ENCODE measurements around the gene CSF3R.

The CSF3R gene

GRCh38 chr1:36464605-36465393 is 17.9 kb downstream of the CSF3R start:
- TF ChIP-seq POU2F2 (IDR thresholded peaks at IDR 0.05; ENCODE audit: low read depth, low read length), result no peak
- no peak for TF ChIP-seq POLR2AphosphoS5 (IDR thresholded peaks at IDR 0.05; ENCODE audit: low read depth, low read length)
- no peak for TF ChIP-seq SPI1 (IDR thresholded peaks at IDR 0.05; ENCODE audit: low read depth, low read length)
- TF ChIP-seq PAX5 (IDR thresholded peaks at IDR 0.05; ENCODE audit: insufficient read depth, low read length, severe bottlenecking), result no peak
- TF ChIP-seq POLR2A (IDR thresholded peaks at IDR 0.05; ENCODE audit: low read depth, low read length), result no peak
- no peak for TF ChIP-seq TAF1 (IDR thresholded peaks at IDR 0.05; ENCODE audit: low read depth, low read length)
- DNase-seq (ENCODE audit: insufficient read length, low spot score) (no peak), FAIRE-seq (peak; percentile 20)

GRCh38 chr1:36463803-36464604 is 18.7 kb downstream of the CSF3R start, which contains the start of gene MRPS15:
TSS of gene MRPS15 (minus strand) at chr1:36464384. CDS start at chr1:36464275, 109 bp downstream.
- FAIRE-seq (peak; percentile 99), DNase-seq (ENCODE audit: insufficient read length, low spot score) (peak; percentile 87)
- TF ChIP-seq POLR2A (IDR thresholded peaks at IDR 0.05; ENCODE audit: low read depth, low read length) (peak; percentile 87), PAX5 (IDR thresholded peaks at IDR 0.05; ENCODE audit: insufficient read depth, low read length, severe bottlenecking) (peak; percentile 20), POLR2AphosphoS5 (IDR thresholded peaks at IDR 0.05; ENCODE audit: low read depth, low read length) (peak; percentile 96), SPI1 (IDR thresholded peaks at IDR 0.05; ENCODE audit: low read depth, low read length) (no peak), POU2F2 (IDR thresholded peaks at IDR 0.05; ENCODE audit: low read depth, low read length) (peak; percentile 87), TAF1 (IDR thresholded peaks at IDR 0.05; ENCODE audit: low read depth, low read length) (peak; percentile 86)

- TF ChIP-seq POLR2A (IDR thresholded peaks at IDR 0.05; ENCODE audit: low read depth, low read length), result no peak
- no peak for TF ChIP-seq SPI1 (IDR thresholded peaks at IDR 0.05; ENCODE audit: low read depth, low read length)
- no peak for TF ChIP-seq POLR2AphosphoS5 (IDR thresholded peaks at IDR 0.05; ENCODE audit: low read depth, low read length)
- TF ChIP-seq PAX5 (IDR thresholded peaks at IDR 0.05; ENCODE audit: insufficient read depth, low read length, severe bottlenecking), result no peak
- TF ChIP-seq POU2F2 (IDR thresholded peaks at IDR 0.05; ENCODE audit: low read depth, low read length), result no peak
- TF ChIP-seq TAF1 (IDR thresholded peaks at IDR 0.05; ENCODE audit: low read depth, low read length), result no peak
- no peak for DNase-seq (ENCODE audit: insufficient read length, low spot score)
- peak; percentile 5 for FAIRE-seq
These were observed 19.3 kb downstream of the CSF3R start for GRCh38 chr1:36463463-36463802.

GRCh38 chr1:36458910-36459309 is 23.8 kb downstream of the CSF3R start:
- no peak for TF ChIP-seq POLR2A (IDR thresholded peaks at IDR 0.05; ENCODE audit: low read depth, low read length)
- FAIRE-seq (no peak), DNase-seq (ENCODE audit: insufficient read length, low spot score) (no peak)

GRCh38 chr1:36457691-36458090 is 25.0 kb downstream of the CSF3R start:
- TF ChIP-seq SPI1 (IDR thresholded peaks at IDR 0.05; ENCODE audit: low read depth, low read length) (no peak), TAF1 (IDR thresholded peaks at IDR 0.05; ENCODE audit: low read depth, low read length) (no peak), PAX5 (IDR thresholded peaks at IDR 0.05; ENCODE audit: insufficient read depth, low read length, severe bottlenecking) (no peak), POU2F2 (IDR thresholded peaks at IDR 0.05; ENCODE audit: low read depth, low read length) (no peak), POLR2AphosphoS5 (IDR thresholded peaks at IDR 0.05; ENCODE audit: low read depth, low read length) (no peak), POLR2A (IDR thresholded peaks at IDR 0.05; ENCODE audit: low read depth, low read length) (no peak)
- peak; percentile 82 for FAIRE-seq
- DNase-seq (ENCODE audit: insufficient read length, low spot score), result no peak

GRCh38 chr1:36456391-36456928 is 26.3 kb downstream of the CSF3R start:
- DNase-seq (ENCODE audit: insufficient read length, low spot score) (no peak), FAIRE-seq (no peak)
- TF ChIP-seq POU2F2 (IDR thresholded peaks at IDR 0.05; ENCODE audit: low read depth, low read length) (no peak), TAF1 (IDR thresholded peaks at IDR 0.05; ENCODE audit: low read depth, low read length) (no peak), SPI1 (IDR thresholded peaks at IDR 0.05; ENCODE audit: low read depth, low read length) (no peak), PAX5 (IDR thresholded peaks at IDR 0.05; ENCODE audit: insufficient read depth, low read length, severe bottlenecking) (no peak), POLR2AphosphoS5 (IDR thresholded peaks at IDR 0.05; ENCODE audit: low read depth, low read length) (no peak), POLR2A (IDR thresholded peaks at IDR 0.05; ENCODE audit: low read depth, low read length) (no peak)

GRCh38 chr1:36455386-36455785 is 27.3 kb downstream of the CSF3R start:
- FAIRE-seq, result peak; percentile 13
- no peak for DNase-seq (ENCODE audit: insufficient read length, low spot score)
- no peak for TF ChIP-seq POU2F2 (IDR thresholded peaks at IDR 0.05; ENCODE audit: low read depth, low read length)
- no peak for TF ChIP-seq POLR2A (IDR thresholded peaks at IDR 0.05; ENCODE audit: low read depth, low read length)
- no peak for TF ChIP-seq SPI1 (IDR thresholded peaks at IDR 0.05; ENCODE audit: low read depth, low read length)
- no peak for TF ChIP-seq PAX5 (IDR thresholded peaks at IDR 0.05; ENCODE audit: insufficient read depth, low read length, severe bottlenecking)
- TF ChIP-seq POLR2AphosphoS5 (IDR thresholded peaks at IDR 0.05; ENCODE audit: low read depth, low read length), result no peak
- TF ChIP-seq TAF1 (IDR thresholded peaks at IDR 0.05; ENCODE audit: low read depth, low read length), result no peak

- no peak for FAIRE-seq
- DNase-seq (ENCODE audit: insufficient read length, low spot score), result no peak
- TF ChIP-seq TAF1 (IDR thresholded peaks at IDR 0.05; ENCODE audit: low read depth, low read length) (no peak), SPI1 (IDR thresholded peaks at IDR 0.05; ENCODE audit: low read depth, low read length) (no peak), PAX5 (IDR thresholded peaks at IDR 0.05; ENCODE audit: insufficient read depth, low read length, severe bottlenecking) (no peak), POLR2A (IDR thresholded peaks at IDR 0.05; ENCODE audit: low read depth, low read length) (no peak), POU2F2 (IDR thresholded peaks at IDR 0.05; ENCODE audit: low read depth, low read length) (no peak), POLR2AphosphoS5 (IDR thresholded peaks at IDR 0.05; ENCODE audit: low read depth, low read length) (no peak)
These were observed 28.9 kb downstream of the CSF3R start for GRCh38 chr1:36453600-36454388.
